Activated CD4-positive, CD25-positive, alpha-beta regulatory T cell treated with anti-CD3 and anti-CD28 coated beads, Interleukin-2, amount 50 U/mL, for 24 hours (primary cell): ENCODE measurements around the gene GLI1.
A peak's percentile ranks its signal among the peaks of the same experiment; 100 is the strongest.
"Not testable (repeated sequence)": the region's sequence is repeated elsewhere in the genome, so short reads cannot be mapped to it uniquely, and the experiment has no call there.

Source experiments
- ATAC-seq, 2 donors: fragments of 150-1000 bp; cut with Tn5 transposase; one replicate each; pipeline ENCODE4 v1.10.0; 2021; ENCODE audit warnings: mild to moderate bottlenecking in 1 of 2, moderate library complexity in 1 of 2

The GLI1 gene

DNA sequence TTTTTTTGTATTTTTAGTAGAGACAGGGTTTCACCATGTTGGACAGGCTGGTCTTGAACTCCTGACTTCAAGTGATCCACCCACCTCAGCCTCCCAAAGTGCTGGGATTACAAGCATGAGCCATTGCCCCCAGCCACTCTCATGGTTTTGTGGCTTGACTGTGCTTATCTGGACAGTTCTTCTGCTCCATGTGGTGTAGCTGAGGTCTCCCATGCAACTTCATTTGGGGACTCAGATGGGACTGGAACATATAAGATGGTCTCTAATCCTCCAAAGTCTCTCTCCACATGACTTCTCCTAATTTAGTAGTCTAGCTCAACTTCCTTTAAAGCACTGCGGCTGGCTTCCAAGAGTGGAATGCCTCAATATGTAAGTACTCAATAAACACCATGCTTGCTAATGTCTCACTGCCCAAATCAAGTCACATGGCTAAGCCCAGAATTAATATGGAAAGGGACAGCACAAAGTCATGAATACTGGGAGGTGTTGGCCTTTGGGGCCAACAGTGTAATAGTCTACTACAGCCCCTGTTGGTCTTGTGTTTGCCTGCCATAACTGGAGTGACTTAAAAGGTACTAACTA, 17.6 kb upstream of the GLI1 start:
- ATAC-seq, result no peak

DNA sequence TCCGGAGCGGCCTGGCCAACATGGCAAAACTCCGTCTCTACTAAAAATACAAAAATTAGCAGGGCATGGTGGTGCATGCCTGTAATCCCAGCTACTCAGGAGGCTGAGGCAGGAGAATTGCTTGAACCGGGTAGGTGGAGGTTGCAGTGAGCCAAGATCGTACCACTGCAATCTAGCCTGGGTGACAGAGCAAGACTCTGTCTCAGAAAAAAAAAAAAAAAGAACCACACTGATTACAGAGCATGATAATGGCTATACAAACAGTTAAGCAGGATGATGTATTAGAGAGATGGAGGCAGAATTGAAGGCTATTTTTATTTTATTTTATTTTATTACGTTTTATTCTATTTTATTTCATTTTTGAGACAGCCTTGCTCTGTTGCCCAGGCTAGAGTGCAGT, 15.2 kb upstream of the GLI1 start:
- ATAC-seq, result not testable (repeated sequence)

DNA sequence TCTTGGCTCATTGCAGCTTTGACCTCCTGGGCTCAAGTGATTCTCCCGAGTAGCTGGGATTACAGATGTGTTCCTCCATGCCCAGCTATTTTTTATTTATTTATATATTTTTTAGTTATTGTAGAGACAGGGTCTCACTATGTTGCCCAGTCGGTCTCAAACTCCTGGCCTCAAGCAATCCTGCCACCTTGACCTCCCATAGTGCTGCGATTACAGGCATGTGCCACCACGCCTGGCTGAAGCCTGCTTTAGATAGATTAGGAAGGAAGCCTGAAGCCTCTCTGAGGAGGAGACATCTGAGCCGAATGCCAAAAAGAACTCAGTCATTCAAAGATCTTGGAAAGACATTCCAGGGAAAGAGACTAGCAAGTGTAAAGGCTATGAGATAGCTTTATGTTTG, 14.8 kb upstream of the GLI1 start:
- ATAC-seq, result no peak

DNA sequence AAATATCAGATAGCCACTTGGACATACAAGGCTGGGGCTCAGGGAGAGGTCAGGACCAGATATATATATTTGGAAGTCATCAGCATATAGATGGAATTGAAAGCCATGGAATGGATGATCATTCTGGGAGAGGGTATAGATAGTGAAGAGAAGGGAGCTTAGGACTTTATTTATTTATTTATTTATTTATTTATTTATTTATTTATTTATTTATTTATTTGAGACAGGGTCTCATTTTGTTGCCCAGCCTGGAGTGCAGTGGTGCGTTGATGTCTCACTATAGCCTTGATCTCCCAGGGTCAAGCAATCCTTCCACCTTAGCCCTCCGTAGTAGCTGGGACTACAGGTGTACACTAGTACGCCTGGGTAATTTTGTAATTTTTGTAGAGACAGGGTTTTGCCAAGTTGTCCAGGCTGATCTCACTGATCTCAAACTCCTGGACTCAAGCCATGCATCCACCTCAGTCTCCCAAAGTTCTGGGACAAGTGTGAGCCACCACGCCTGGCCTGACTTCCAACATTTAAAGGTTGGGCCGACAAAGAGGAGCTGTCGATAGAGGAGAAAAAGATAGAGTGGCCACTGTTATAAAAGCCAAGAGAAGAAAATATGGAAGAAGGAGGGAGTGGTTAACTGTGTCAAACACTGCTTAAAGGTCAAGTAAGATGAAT, 13.2 kb upstream of the GLI1 start:
- ATAC-seq, result no peak

DNA sequence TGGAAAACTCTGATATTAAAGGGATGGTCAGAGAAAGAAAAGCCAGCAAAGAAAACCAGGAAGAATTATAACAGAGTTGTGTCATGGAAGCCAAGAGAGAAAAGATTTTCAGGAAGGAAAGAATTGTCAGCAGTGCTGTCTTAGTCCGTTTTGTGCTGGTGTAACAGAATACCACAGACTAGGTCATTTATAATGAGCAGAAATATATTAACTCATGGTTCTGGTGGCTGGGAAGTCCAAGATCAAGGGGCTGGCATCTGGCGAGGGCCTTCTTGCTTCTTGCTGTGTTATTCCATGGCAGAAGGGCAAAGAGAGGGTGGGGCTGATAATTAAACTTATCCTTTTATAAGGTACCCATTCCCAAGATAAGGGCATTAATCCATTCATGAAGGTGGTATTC, 10.9 kb upstream of the GLI1 start:
- ATAC-seq, result no peak

DNA sequence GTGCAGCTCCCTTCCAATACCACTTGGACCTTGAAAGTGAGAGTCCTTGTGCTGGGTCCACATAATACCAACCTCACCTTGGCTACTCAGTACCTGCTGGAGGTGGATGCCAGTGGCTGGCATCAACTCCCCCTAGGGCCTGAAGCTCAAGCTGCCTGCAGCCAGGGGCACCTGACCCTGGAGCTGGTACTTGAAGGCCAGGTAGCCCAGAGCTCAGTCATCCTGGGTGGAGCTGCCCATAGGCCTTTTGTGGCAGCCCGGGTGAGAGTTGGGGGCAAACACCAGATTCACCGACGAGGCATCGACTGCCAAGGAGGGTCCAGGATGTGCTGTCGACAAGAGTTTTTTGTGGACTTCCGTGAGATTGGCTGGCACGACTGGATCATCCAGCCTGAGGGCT, 10.2 kb upstream of the GLI1 start:
- no peak for ATAC-seq

DNA sequence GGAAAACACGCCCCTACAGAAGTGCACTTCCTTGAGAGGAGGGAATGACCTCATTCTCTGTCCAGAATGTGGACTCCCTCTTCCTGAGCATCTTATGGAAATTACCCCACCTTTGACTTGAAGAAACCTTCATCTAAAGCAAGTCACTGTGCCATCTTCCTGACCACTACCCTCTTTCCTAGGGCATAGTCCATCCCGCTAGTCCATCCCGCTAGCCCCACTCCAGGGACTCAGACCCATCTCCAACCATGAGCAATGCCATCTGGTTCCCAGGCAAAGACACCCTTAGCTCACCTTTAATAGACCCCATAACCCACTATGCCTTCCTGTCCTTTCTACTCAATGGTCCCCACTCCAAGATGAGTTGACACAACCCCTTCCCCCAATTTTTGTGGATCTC, 9.5 kb upstream of the GLI1 start:
- no peak for ATAC-seq

DNA sequence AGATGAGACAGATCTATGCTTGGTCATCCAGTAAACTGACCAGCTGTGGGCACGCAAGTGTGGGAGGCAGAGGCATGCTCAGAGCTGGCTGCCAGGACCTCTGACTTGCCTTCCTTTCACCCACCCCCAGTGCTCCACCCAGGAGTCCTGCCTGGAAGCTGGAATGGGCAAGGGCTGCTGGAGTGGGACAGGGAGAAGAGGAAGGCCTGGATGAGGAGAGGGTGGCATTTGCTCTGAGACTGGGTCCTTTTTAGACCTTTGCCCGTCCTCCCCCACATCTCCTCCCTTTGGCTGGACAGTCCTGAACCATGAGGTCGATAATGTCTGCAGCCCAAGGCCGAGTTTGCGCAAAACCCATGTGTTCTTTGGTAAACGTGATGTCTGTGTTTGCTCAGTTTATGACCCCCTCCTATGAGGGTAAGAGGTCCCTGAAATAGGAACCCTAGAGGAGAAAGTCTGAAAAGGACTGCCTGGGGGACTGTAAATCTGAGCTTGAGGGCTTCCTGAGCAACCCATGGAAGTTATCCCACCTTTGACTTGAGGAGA, 8.3 kb upstream of the GLI1 start:
- ATAC-seq, result no peak

DNA sequence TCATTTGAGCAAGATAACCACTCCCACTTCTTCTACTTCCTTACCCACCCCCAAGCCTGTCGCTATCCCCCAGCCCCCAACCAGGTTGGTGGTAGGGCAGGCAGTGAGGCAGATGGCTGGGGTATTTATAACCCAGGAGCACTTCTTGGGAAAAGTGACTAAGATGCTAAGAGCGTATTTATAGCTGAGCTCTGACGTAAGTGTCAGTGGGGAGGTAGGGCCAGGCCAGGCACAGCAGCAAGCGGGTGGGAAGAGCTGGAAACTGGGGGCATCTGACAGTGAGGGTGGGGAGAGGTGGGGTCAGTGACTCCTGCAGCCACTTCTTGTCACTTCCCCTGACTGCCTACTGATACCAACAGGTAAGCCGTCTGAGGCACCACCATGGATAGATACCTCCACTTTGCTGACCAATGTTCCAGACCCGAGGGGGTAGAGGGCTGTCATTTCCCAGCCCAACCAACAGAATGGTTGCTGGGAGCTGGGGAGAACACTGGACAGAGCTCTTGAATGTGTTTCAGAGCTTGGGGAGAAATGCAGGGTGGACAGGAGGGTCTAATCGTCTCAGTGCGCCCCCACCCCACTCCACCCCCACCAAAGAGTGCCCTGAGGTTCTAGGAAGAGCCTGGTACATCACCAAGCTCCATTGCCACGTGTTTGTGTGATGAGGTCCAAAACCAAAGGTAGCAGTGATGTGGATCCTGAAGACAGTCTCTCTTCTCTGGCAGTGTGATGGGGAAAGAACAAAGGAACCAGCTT, 7.2 kb upstream of the GLI1 start:
- peak; percentile 34 to 39 for ATAC-seq

DNA sequence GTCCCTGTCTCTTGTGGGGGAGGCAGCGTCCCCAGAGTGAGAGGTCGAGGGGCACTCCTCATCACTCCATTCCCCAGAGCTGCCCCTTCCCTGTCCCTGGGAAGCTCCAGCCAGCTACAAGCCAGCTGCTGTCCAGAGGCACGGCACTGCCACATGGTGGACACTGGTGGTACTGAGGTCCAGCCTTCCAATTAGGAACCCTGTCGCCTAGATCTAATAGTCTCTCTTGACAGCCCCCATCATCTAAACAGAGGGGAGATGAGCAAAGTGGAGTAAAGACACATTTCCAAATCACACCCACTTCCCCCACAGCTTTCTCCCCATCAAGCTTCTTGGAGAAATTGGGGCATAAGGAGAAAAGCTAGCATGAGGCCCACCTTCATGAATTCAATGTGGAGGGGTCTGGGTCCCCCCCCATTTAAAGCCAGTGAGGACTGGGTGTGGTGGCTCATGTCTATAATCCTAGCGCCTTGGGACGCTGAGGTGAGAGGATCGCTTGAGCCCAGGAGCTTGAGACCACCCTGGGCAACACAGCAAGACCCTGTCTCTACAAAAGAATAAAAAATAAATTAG, 6.6 kb upstream of the GLI1 start:
- peak in 1 of 2 donors; percentile 33 for ATAC-seq

DNA sequence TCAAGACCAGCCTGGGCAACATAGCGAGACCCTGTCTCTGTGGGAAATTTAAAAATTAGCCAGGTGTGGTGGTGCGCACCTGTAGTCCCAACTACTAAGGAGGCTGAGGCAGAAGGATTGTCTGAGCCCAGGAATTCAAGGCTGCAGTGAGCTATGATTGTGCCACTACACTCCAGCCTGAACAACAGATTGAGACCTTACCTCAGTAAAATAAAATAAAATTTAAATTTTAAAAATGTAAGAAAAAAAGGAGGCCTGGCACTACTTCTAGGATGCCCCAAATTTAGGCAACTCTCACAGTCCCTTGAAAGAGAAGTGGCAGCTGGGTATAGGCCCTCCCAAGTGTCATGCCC, 5.4 kb upstream of the GLI1 start:
- ATAC-seq, result no peak

DNA sequence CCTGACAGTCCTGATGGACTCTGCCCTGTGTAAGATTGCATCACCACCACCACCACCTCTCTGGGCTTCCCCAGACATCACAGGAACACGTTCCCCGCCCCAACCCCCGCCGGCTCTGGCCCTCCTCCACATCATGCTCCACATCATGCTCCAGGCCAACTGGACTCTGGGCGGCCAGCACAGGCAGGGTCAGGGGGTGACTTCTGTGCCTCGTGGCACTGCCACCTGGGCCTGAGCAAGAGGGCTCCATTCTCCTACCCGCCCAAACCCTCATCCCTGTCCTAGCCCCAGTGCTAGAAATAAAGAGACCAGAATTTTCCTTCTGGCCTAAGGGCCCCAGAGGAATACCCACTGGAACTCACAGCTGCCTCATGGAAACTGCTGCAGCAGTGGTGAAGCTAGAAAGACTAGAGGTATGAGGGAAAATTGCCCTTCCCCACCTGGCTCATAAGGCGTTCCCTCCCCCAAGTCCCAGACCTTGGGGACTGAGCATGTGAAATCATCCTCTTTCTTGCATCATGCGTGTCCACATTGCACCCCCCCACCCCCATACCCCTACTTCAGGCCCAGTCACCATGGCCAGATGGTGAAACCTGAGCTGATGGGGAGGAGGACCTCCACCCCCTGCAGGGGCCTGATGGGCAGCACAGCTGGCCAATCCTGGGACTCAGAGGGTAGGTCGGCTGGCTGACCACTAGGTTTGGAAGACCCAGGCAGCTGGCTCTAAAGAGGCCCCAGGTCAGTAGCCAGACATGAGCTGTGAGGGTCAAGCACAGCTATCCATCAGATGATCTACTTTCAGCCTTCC, 4.8 kb upstream of the GLI1 start, which contains the start of gene INHBE:
Gene INHBE, plus strand, starts transcription at position 742 of the 808 bp plus-strand sequence. CDS start 230 bp downstream, outside the sequence.
- no peak for ATAC-seq

DNA sequence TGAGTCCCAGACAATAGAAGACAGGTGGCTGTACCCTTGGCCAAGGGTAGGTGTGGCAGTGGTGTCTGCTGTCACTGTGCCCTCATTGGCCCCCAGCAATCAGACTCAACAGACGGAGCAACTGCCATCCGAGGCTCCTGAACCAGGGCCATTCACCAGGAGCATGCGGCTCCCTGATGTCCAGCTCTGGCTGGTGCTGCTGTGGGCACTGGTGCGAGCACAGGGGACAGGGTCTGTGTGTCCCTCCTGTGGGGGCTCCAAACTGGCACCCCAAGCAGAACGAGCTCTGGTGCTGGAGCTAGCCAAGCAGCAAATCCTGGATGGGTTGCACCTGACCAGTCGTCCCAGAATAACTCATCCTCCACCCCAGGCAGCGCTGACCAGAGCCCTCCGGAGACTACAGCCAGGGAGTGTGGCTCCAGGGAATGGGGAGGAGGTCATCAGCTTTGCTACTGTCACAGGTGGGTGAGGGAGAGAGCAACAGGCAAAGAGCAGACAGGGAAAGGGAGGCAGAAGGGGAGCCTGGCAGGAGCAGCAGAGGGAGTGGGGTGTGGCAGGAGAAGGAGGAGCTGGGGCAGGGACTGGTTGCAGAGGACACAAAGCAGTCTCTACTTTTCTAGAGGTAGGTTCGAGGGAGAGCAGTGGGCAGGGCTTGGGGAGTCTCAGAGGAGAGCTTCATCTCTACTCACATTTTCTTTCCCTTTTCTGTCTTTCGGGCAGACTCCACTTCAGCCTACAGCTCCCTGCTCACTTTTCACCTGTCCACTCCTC, 4.0 kb upstream of the GLI1 start:
- no peak for ATAC-seq

DNA sequence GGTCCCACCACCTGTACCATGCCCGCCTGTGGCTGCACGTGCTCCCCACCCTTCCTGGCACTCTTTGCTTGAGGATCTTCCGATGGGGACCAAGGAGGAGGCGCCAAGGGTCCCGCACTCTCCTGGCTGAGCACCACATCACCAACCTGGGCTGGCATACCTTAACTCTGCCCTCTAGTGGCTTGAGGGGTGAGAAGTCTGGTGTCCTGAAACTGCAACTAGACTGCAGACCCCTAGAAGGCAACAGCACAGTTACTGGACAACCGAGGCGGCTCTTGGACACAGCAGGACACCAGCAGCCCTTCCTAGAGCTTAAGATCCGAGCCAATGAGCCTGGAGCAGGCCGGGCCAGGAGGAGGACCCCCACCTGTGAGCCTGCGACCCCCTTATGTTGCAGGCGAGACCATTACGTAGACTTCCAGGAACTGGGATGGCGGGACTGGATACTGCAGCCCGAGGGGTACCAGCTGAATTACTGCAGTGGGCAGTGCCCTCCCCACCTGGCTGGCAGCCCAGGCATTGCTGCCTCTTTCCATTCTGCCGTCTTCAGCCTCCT, 3.4 kb upstream of the GLI1 start:
- peak; percentile 26 to 46 for ATAC-seq

DNA sequence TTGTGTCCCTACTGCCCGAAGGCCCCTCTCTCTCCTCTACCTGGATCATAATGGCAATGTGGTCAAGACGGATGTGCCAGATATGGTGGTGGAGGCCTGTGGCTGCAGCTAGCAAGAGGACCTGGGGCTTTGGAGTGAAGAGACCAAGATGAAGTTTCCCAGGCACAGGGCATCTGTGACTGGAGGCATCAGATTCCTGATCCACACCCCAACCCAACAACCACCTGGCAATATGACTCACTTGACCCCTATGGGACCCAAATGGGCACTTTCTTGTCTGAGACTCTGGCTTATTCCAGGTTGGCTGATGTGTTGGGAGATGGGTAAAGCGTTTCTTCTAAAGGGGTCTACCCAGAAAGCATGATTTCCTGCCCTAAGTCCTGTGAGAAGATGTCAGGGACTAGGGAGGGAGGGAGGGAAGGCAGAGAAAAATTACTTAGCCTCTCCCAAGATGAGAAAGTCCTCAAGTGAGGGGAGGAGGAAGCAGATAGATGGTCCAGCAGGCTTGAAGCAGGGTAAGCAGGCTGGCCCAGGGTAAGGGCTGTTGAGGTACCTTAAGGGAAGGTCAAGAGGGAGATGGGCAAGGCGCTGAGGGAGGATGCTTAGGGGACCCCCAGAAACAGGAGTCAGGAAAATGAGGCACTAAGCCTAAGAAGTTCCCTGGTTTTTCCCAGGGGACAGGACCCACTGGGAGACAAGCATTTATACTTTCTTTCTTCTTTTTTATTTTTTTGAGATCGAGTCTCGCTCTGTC, 2.7 kb upstream of the GLI1 start:
- no peak for ATAC-seq

DNA sequence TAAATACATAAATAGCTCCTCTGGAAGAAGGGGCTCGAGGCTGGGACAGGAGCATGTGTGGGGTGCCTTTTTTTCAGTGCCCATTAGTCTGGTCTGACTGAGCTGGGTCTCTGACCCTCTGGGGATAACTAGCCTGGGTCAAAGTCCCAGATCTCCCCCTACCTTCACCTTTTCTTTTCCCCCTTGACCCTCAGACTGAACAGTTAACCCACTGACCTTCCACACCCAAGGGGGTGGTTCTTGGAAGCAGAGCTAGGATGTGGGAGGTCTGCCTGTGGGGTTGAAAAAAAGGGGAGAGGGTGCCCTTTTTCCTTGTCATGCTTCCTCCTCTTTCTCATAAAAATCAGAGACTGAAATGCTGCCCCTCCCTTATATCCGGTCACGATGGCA, 925 bp upstream of the GLI1 start:
- ATAC-seq, result no peak

DNA sequence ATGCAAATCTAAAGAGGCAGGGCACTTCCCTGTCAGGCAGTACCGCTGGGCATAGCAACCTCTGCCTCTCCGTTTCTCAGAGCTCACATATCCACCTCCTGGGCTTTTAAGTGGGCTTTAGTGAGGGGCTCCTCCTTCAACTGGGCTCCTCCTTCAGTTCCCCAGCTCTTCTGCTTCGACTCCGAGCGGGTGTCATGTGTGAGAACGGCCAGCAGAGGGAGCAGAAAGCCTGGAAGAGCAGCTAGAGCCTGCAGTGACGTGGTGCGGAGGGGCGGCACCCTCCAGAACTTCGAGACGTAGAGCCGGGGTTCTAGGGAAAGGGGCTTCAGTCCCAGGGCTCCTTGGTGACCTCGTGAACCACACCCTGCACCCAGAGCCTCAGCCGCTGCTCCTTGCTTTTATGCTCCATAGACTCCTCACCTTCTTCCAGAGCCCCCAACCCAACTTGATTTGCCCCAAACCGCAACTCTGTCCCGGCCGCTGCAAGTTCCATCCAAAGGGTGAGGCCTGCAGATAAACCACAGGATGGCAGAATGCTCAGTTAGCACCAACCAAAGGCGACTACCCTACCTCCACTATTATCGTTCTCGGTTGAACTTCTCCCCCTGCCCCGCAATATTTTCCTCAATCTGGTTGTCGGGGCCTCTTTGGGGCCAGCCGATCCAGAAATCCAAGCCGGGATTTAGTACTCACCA, 383 bp upstream of the GLI1 start:
- peak; percentile 73 to 76 for ATAC-seq

DNA sequence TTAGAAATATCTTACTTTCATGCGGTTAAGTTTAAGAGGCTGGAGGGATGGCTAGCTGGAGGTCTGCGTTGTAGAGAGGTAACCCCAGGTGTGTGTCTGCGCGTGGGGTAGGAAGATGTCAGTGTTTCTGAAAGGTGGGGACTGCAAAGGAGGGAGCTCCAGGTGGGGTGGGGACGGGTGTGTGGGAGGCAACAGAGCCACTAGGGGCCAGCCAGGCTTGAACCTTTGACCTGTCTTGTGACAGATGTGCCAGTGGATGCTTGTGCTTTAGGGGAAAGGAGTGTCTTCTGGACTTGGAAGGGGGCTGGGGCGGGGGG, 841 bp downstream of the GLI1 start:
- no peak for ATAC-seq

DNA sequence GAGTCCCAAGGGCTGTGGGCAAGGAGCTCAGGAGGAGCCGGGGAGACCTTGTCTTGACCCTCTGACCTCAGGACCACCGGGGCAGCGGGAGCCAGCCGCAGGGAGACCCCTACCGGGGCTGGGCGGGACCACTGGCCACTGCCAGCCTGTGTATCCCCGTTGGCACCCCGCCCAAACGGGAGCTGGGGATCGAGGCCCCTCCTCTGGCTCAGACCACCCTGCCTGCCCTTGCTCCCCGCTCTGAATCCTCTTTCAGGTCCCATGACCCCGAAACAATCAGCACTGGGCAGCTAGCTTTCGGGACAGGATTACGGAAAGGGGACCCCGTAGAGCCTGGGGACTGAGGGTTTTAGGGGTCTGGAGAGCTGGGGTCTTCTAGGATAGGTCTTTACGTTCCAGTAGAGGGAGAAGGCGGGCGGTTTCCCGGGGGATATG, 1.3 kb downstream of the GLI1 start:
- no peak for ATAC-seq

DNA sequence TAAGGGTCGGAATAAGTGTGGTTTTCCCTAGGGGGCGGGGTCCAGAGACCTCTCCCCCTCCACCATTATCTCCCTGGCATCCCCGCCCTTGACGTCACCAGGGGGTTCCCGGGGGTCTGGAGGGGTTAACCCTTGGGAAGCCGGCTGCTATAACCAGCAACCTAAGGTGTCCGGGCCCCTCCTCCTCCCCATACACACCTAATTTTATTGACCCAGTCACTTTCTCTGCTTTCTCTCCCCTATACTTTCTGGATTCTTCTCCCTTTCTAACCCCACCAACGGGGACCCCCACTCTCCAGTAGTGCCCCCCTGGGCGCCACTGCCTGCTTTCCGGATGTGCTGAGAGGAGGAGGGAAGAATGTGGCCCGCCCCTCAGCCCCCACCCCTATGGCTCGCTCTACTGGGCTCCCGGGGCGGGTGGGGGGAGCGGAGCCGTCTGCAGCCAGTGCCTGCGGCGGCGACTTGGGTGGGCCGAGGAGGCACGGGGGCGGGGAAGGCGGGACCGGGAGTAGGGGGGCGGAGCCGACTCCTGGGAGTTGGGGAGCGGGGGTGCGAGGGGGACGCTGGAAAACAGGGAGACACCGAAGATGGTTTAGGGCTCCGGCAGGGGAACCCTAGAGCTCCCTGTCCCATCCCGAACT, 1.8 kb downstream of the GLI1 start:
- no peak for ATAC-seq
